Dermis microvascular lymphatic vessel endothelial cell (primary cell): ENCODE results near the gene GYG2. TPM values are rescaled to one million over a fixed set of nuclear protein-coding genes. Genes with fewer than 3 reads are reported as not detected.
A peak's percentile ranks its signal among the peaks of the same experiment; 100 is the strongest.

Experiments used
- DNase-seq, 2 donors: peaks; one replicate each; pipeline versions ENCODE4 v3.0.0 to v3.0.0-alpha.2; 2010; ENCODE audit warnings: low read depth in 2 of 2
- total RNA-seq: library from RNA; depleted of rRNA; stranded (reverse); fragments of >200 nt; gene quantifications from 2 replicates; pipeline ENCODE4 v1.2.1, GENCODE V29; 2014

The GYG2 gene
- total RNA-seq, 1 donor from 2014 or later, result 0.51 TPM

GRCh38 chrX:2812161-2812907, 16.4 kb upstream of the GYG2 start:
- DNase-seq, result peak; percentile 12 to 16

- no peak for DNase-seq
These were observed 11.7 kb upstream of the GYG2 start for GRCh38 chrX:2817036-2817435.

- DNase-seq, result peak; percentile 43 to 52
These were observed 9.2 kb upstream of the GYG2 start for GRCh38 chrX:2819345-2820135.

GRCh38 chrX:2820136-2820771, 8.5 kb upstream of the GYG2 start:
- peak; percentile 70 to 93 for DNase-seq

- no peak for DNase-seq
These were observed 4.8 kb upstream of the GYG2 start for GRCh38 chrX:2823795-2824386.

GRCh38 chrX:2824886-2825285, 3.8 kb upstream of the GYG2 start:
- DNase-seq, result no peak

GRCh38 chrX:2828959-2829411, 255 bp downstream of the GYG2 start:
- no peak for DNase-seq

- DNase-seq, result no peak
These were observed 928 bp downstream of the GYG2 start for GRCh38 chrX:2829469-2830246.

- DNase-seq, result no peak
These were observed 2.9 kb downstream of the GYG2 start for GRCh38 chrX:2831471-2832228.

- DNase-seq, result no peak
These were observed 9.2 kb downstream of the GYG2 start for GRCh38 chrX:2837961-2838360.

GRCh38 chrX:2840961-2841360, 12.2 kb downstream of the GYG2 start:
- no peak for DNase-seq

GRCh38 chrX:2841537-2841936, 12.8 kb downstream of the GYG2 start:
- DNase-seq, result no peak

GRCh38 chrX:2846992-2847391, 18.3 kb downstream of the GYG2 start:
- no peak for DNase-seq

GRCh38 chrX:2848871-2849301, 20.2 kb downstream of the GYG2 start:
- no peak for DNase-seq

- no peak for DNase-seq
These were observed 26.2 kb downstream of the GYG2 start for GRCh38 chrX:2854918-2855317.

- no peak for DNase-seq
These were observed 27.0 kb downstream of the GYG2 start for GRCh38 chrX:2855761-2856160.

- DNase-seq, result no peak
These were observed 28.8 kb downstream of the GYG2 start for GRCh38 chrX:2857566-2857965.

GRCh38 chrX:2859197-2859797, 30.6 kb downstream of the GYG2 start:
- DNase-seq, result no peak

GRCh38 chrX:2862404-2862803, 33.7 kb downstream of the GYG2 start:
- DNase-seq, result no peak

- no peak for DNase-seq
These were observed 34.9 kb downstream of the GYG2 start for GRCh38 chrX:2863646-2864045.
